A549 (cell line): ENCODE measurements around the gene ARIH2.

ENCODE experiments used
- BHLHE40 ChIP-seq: IDR thresholded peaks from 2 replicates; pipeline ENCODE4 v1.6.1; 2012; ENCODE audit warnings: low read depth, low read length, inconsistent platforms
- CTCF ChIP-seq: fragments of >200 bp; sonication (Bioruptor Twin); formaldehyde crosslinking; IDR thresholded peaks from 3 replicates; pipeline ENCODE4 v1.5.1; 2016
- JUN ChIP-seq, 2 experiments: fragments of >200 bp; sonication (Bioruptor Twin); formaldehyde crosslinking; IDR thresholded peaks; 2 replicates in 1 of 2; 3 replicates in 1 of 2; pipeline ENCODE4 v1.6.1; 2016 to 2017
- MAX ChIP-seq: IDR thresholded peaks from 2 replicates; pipeline ENCODE4 v1.6.1; 2012
- POLR2A ChIP-seq: IDR thresholded peaks from 2 replicates; pipeline ENCODE4 v1.6.1; 2012; ENCODE audit warnings: mild to moderate bottlenecking, low read length
- RFX5 ChIP-seq: fragments of 450-650 bp; IDR thresholded peaks from 2 replicates; pipeline ENCODE4 v1.7.1; 2014; ENCODE audit warnings: antibody characterized with exemption, mild to moderate bottlenecking, moderate library complexity

- TF ChIP-seq BHLHE40: no peak
- TF ChIP-seq POLR2A: no peak
- TF ChIP-seq MAX: no peak
- TF ChIP-seq RFX5: no peak
- no peak for TF ChIP-seq CTCF
- no peak for TF ChIP-seq JUN (IDR thresholded peaks at IDR 0.05)
These were observed 87.4 kb downstream of the ARIH2 start for GRCh38 chr3:49005998-49006397.
